GM12891 (cell line): ENCODE measurements around the gene MAGI3.
"Not testable (repeated sequence)": the region's sequence is repeated elsewhere in the genome, so short reads cannot be mapped to it uniquely, and the experiment has no call there.

ENCODE experiments used
- PAX5 ChIP-seq: IDR thresholded peaks from 2 replicates; pipeline ENCODE4 v1.6.1; 2011; ENCODE audit warnings: low read length, moderate library complexity, mild to moderate bottlenecking; ENCODE audit not compliant: insufficient read depth, severe bottlenecking
- POLR2A ChIP-seq: IDR thresholded peaks from 2 replicates; pipeline ENCODE4 v1.6.1; 2011; ENCODE audit warnings: low read depth, low read length, control low read depth
- POLR2AphosphoS5 ChIP-seq: IDR thresholded peaks from 2 replicates; pipeline ENCODE4 v1.6.1; 2011; ENCODE audit warnings: low read depth, low read length, control low read depth
- SPI1 ChIP-seq: IDR thresholded peaks from 2 replicates; pipeline ENCODE4 v1.6.1; 2011; ENCODE audit warnings: low read depth, low read length, control low read depth
- TAF1 ChIP-seq: IDR thresholded peaks from 2 replicates; pipeline ENCODE4 v1.6.1; 2011; ENCODE audit warnings: low read depth, low read length, control low read depth

GRCh38 chr1:113717506-113717905, 327.2 kb downstream of the MAGI3 start:
- not testable (repeated sequence) for TF ChIP-seq POLR2A, POLR2AphosphoS5, TAF1, SPI1, PAX5
